ENCODE data around the gene NLRP2B.
"Not testable (repeated sequence)": the region's sequence is repeated elsewhere in the genome, so short reads cannot be mapped to it uniquely, and the experiment has no call there.

Gene NLRP2B

GRCh38 chrX:57680160-57680559 lies at the start of gene NLRP2B:
Gene NLRP2B, minus strand, starts transcription at chrX:57680260.
- no peak for DNase-seq (ENCODE audit: low read depth in 2 of 2)

DNA sequence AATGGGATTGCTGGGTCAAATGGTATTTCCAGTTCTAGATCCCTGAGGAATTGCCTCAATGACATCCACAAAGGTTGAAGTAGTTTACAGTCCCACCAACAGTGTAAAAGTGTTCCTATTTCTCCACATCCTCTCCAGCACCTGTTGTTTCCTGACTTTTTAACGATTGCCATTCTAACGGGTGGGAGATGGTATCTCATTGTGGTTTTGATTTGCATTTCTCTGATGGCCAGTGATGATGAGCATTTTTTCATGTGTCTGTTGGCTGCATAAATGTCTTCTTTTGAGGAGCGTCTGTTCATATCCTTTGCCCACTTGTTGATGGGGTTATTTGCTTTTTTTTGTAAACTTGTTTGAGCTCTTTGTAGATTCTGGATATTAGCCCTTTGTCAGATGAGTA lies 45.9 kb upstream of the NLRP2B start:
- DNase-seq (ENCODE audit: low read depth in 2 of 2), result not testable (repeated sequence)

DNA sequence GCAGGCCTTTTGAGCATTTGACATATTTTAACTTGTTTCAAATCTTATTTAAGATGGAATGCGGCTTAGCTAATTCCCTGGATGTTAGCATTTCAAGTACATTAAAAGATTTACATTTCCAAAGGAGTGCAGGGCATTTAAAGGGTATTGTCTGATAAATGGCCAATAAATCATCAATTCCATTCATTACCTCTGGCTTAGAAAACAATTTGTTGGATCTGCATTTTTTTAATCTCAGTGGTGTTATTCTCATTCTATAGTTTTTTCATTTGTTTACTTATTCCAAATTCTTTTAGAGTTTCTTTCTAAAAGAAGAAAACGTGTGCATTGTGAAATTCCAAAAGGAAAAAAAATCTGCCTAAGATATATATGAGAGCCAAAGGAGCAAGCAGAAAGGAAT lies 1.3 kb upstream of the NLRP2B start:
- no peak for DNase-seq (ENCODE audit: low read depth in 2 of 2)

GRCh38 chrX:57678686-57679428 lies 1.2 kb downstream of the NLRP2B start:
- DNase-seq (ENCODE audit: low read depth in 2 of 2), result no peak

DNA sequence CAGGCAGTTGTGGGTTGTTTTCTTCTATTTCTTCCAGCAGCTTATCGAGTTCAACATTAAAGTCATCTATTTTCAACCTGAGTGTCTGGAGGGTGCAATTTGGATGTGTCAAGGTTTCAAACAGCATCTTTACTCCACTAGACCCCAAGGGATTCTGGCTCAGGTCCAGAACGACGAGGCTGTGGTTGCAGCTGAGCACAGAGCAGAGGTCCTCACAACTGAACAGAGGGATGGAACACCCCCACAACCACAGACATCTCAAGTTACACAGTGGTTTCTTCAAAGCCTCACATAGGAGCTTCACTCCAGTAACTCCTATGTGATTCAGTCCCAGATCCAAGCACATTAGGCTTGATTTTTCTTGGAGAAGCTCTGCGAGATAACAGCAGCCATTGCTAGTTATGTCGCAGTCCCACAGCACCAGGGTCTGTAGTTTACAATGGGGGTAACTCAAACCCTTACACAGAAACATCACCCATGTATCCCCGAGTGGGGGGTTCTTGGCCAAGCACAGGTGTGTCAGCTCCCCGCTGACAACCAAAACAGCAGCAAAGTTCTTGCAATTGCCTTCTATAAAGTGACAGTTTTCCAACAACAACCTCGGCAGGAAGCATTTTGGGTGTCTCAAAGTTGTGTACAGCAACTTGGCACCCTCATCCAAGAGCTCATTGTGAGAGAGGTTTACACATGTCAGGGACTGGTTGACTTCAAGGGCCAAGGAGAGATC lies 2.8 kb downstream of the NLRP2B start:
- no peak for DNase-seq (ENCODE audit: low read depth in 2 of 2)

DNA sequence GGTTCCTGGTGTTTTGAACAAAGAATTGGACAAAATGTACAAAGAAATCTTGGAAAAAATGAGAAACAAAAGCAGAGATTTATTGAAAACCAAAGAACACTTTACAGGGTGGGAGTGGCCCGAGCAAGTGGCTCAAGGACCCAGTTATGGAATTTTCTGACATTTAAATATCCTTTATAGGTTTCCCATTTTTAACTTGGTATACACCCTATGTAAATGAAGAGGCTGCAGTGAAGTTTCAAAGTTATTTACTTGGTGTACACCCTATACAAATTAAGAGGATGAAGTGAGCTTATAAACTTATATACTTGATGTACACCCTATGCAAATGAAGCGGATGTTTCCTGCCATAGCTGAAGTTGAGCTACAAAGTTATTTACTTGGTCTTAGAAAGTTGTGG lies 4.7 kb downstream of the NLRP2B start:
- no peak for DNase-seq (ENCODE audit: low read depth in 2 of 2)

GRCh38 chrX:57674861-57675260 lies 5.2 kb downstream of the NLRP2B start:
- no peak for DNase-seq (ENCODE audit: low read depth in 2 of 2)

- no peak for DNase-seq (ENCODE audit: low read depth in 2 of 2)
Observed at GRCh38 chrX:57669961-57670360, 10.1 kb downstream of the NLRP2B start.

DNA sequence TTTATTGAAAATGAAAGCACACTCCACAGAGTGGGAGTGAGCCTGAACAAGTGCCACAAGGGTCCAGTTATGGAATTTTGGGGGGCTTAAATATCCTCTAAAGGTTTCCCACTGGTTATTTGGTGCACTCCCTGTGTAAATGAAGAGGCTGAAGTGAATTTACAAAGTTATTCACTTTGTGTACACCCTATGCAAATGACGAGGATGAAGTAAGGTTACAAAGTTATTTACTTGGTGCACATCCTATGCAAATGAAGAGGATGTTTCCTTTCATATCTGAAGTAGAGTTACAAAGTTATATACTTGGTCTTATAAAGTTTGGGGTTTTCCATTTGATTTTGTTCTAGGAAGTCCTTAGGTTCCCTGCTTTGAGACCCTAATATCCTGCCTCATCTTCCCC lies 13.1 kb downstream of the NLRP2B start:
- no peak for DNase-seq (ENCODE audit: low read depth in 2 of 2)

DNA sequence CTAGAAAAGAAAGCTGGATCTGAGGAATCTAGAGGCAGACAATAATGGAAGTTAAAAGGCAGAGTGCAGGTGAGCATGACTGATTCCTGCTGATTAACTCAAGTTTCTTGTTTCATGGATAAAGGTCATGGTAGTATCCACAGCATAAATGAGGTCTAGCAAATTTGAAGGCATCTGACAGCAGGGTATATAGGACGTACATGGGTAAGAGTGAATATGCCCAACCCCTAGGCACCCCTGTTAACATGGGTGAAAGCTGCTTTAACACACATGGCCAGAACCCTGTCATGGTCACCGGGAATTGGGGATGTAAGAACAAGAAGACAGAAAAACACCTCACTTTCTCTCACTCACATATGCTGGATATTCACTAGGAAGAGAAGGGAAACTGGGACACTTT lies 25.0 kb downstream of the NLRP2B start:
- DNase-seq (ENCODE audit: low read depth in 2 of 2), result no peak

- no peak for DNase-seq (ENCODE audit: low read depth in 2 of 2)
Observed at GRCh38 chrX:57652705-57653104, 27.4 kb downstream of the NLRP2B start.

- no peak for DNase-seq (ENCODE audit: low read depth in 2 of 2)
Observed at GRCh38 chrX:57651169-57651919, 28.7 kb downstream of the NLRP2B start.

GRCh38 chrX:57647020-57647419 lies 33.0 kb downstream of the NLRP2B start:
- DNase-seq (ENCODE audit: low read depth in 2 of 2), result no peak

DNA sequence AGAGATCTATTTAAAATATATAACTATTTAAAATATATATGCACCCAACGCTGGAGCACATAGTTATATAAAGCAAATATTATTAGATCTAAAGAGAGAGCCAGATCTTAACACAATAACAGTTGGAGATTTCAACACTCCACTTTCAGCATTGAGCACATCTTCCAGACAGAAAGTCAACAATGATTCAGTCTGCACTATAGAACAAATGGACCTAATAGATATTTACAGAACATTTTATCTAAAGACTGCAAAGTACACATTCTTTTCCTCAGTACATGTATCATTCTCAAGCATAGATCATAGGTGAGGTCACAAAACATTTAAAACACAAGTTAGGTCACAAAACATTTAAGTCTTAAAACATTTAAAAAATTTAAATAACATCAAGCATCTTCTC lies 36.4 kb downstream of the NLRP2B start:
- DNase-seq (ENCODE audit: low read depth in 2 of 2), result no peak

DNA sequence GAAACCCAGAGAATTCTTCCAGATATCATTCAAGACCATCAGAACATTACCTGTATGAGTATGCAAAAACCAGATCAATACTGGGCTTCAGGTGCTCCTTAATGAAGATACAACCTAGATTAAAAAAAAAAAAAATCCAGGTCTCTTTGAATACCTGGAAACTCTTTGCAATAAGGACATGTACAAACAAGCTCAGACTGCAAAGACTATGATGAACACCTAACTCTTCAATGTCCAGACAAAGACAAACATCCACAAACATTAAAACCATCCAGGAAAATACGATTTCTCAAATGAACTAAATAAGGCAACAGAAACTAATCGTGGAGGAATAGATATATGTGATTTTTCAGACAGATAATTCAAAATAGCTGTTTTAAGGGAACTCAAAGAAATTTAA lies 38.7 kb downstream of the NLRP2B start:
- no peak for DNase-seq (ENCODE audit: low read depth in 2 of 2)

- DNase-seq (ENCODE audit: low read depth in 2 of 2), result no peak
Observed at GRCh38 chrX:57640674-57641016, 39.4 kb downstream of the NLRP2B start.

DNA sequence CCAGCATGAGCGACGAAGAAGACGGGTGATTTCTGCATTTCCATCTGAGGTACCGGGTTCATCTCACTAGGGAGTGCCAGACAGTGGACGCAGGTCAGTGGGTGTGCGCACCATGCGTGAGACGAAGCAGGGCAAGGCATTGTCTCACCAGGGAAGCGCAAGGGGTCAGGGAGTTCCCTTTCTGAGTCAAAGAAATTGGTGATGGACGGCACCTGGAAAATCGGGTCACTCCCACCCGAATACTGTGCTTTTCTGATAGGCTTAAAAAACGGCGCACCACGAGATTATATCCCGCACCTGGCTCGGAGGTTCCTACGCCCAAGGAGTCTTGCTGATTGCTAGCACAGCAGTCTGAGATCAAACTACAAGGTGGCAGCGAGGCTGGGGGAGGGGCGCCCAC lies 50.6 kb downstream of the NLRP2B start:
- DNase-seq (ENCODE audit: low read depth in 2 of 2), result not testable (repeated sequence)

Data from fibroblast of skin of left quadriceps (primary cell).